Stimulated activated naive CD8-positive, alpha-beta T cell treated with anti-CD3 and anti-CD28 coated beads, Interleukin-15, amount 100 ng/mL, for 72 hours (primary cell): ENCODE measurements around the gene ABCC3.
A peak's percentile ranks its signal among the peaks of the same experiment; 100 is the strongest.
"Not testable (repeated sequence)": the region's sequence is repeated elsewhere in the genome, so short reads cannot be mapped to it uniquely, and the experiment has no call there.

ENCODE experiments used
- ATAC-seq: fragments of 150-1000 bp; cut with Tn5 transposase; 2 replicates; pipeline ENCODE4 v1.10.0; 2021; ENCODE audit warnings: mild to moderate bottlenecking, moderate library complexity
- DNase-seq, 2 donors: peaks; one replicate each; pipeline ENCODE4 v3.0.0; 2021 to 2022
- H3K27ac Mint-ChIP-seq, 2 donors: one replicate each; pipeline ENCODE4 v1.8.0; 2022; ENCODE audit warnings: mild to moderate bottlenecking in 2 of 2, mixed read lengths in 2 of 2, moderate library complexity in 2 of 2
- H3K27me3 Mint-ChIP-seq: one replicate; pipeline ENCODE4 v1.8.0; 2022; ENCODE audit warnings: mixed read lengths
- H3K4me1 Mint-ChIP-seq: one replicate; pipeline ENCODE4 v1.8.0; 2022; ENCODE audit warnings: mild to moderate bottlenecking, mixed read lengths
- H3K4me3 Mint-ChIP-seq, 2 donors: one replicate each; pipeline ENCODE4 v1.8.0; 2022; ENCODE audit warnings: mild to moderate bottlenecking in 2 of 2, mixed read lengths in 2 of 2, moderate library complexity in 1 of 2
- H3K9me3 Mint-ChIP-seq, 2 donors: one replicate each; pipeline ENCODE4 v1.8.0; 2022; ENCODE audit warnings: mixed read lengths in 2 of 2

The ABCC3 gene

DNA sequence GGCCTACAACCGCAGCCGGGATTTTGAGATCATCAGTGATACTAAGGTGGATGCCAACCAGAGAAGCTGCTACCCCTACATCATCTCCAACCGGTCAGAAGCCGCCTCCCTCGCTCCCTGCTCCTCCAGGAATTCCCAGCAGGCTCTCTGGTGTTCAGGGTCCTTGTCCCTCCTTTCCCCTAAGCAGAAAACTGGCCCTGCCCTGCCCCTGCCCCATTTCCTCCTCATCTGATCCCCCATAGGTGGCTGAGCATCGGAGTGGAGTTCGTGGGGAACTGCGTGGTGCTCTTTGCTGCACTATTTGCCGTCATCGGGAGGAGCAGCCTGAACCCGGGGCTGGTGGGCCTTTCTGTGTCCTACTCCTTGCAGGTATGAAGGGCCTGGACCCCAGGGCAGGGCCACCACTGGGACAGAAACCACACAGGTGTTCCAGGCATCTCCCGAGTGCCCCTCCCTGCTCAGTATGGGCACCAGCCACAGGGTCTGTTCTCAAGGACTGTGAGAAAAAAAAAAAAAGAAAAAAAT lies 43.2 kb downstream of the ABCC3 start:
- peaks cover 35% of the 10 kb centered on the region for H3K27me3 Mint-ChIP-seq
- H3K27ac Mint-ChIP-seq = no peak overlapping the region
- H3K9me3 Mint-ChIP-seq = no peaks in the 10 kb centered on the region
- H3K4me1 Mint-ChIP-seq = peaks cover 6% of the 10 kb centered on the region
- no peak overlapping the region for H3K4me3 Mint-ChIP-seq
- no peak for DNase-seq
- ATAC-seq = no peak

DNA sequence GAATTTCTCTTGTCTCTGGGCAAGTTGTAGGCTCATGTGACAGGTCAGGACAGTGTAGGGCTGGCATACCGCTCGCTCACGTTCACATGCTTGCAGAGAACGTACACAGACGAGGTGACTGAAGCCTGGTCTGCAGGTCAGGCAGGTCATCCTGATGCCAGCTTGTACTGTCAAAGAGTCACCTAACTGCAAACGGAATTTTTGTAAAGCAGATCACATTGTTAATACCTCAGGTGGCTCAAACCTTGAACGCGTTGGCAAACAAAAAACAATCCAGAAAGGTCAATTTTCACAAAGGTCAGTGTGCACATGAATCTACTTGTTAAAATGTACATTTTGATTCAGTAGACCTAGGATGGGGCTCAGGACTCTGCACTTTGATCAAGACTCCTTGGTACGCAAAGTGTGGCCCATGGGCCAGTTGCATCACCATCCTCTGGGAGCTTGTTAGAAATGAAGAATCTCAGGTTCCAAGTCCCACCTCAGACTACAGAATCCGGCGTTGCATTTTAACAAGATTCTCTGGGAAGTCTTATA lies 44.4 kb downstream of the ABCC3 start:
- Mint-ChIP-seq H3K4me3 (no peak overlapping the region), H3K9me3 (no peaks in the 10 kb centered on the region), H3K27me3 (peaks cover 35% of the 10 kb centered on the region)

DNA sequence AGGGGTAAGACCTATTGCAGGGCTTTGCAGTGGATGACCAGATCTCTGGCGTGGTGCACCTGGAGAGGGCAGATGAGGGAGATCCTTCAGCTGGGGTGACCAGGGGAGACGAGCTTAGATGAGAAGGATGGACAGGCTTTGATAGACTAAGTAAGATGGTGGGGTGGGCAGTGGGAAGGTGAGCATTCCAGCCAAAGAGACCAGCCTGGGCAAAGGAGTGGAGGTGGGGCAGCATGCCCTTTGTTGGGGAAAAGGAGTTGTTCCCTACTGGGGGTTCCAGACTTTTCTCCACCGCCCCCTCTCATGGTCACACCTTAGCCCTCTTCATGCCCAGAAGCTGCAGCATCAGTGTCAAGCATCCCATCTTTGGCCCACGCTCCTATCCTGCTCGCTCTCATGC lies 45.4 kb downstream of the ABCC3 start:
- ATAC-seq (no peak), DNase-seq (no peak)
- peaks cover 6% of the 10 kb centered on the region for H3K4me1 Mint-ChIP-seq
- H3K27me3 Mint-ChIP-seq = peaks cover 35% of the 10 kb centered on the region
- H3K4me3 Mint-ChIP-seq = no peak overlapping the region
- no peaks in the 10 kb centered on the region for H3K9me3 Mint-ChIP-seq
- H3K27ac Mint-ChIP-seq = no peak overlapping the region

More for the DNA sequence above, 44.4 kb downstream of the ABCC3 start:
- DNase-seq (no peak), ATAC-seq (no peak)
- peaks cover 6% of the 10 kb centered on the region for H3K4me1 Mint-ChIP-seq
- no peak overlapping the region for H3K27ac Mint-ChIP-seq

DNA sequence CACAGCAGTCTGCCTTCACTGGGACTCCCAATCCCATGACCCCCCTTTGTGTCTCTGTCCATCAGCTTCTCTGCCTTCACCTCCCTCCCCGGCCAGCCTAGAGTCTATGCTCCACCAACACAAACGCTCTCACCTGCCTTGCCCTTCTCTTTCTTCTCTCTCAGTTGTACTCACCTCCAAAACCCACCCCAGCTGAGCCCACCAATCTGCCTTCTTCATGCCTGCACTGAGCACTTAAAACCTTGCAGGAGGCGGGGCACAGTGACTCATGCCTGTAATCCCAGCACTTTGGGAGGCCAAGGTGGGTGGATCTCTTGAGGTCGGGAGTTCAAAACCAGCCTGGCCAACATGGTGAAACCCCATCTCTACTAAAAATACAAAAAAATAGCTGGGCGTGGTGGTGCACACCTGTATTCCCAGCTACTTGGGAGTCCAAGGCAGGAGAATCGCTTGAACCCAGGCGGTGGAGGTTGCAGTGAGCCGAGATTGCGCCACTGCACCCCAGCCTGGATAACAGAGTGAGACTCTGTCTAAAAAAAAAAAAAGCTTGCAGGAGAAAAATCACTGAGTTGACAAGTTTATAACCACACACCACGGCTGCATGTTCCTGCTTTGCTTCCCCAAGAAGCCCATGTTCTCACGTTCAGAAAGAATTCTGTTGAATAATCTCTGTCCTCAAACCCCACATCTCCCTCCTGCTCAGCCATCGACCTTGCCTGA lies 46.0 kb downstream of the ABCC3 start:
- H3K27me3 Mint-ChIP-seq = peaks cover 35% of the 10 kb centered on the region
- ATAC-seq, H3K4me3 Mint-ChIP-seq: not testable (repeated sequence)

DNA sequence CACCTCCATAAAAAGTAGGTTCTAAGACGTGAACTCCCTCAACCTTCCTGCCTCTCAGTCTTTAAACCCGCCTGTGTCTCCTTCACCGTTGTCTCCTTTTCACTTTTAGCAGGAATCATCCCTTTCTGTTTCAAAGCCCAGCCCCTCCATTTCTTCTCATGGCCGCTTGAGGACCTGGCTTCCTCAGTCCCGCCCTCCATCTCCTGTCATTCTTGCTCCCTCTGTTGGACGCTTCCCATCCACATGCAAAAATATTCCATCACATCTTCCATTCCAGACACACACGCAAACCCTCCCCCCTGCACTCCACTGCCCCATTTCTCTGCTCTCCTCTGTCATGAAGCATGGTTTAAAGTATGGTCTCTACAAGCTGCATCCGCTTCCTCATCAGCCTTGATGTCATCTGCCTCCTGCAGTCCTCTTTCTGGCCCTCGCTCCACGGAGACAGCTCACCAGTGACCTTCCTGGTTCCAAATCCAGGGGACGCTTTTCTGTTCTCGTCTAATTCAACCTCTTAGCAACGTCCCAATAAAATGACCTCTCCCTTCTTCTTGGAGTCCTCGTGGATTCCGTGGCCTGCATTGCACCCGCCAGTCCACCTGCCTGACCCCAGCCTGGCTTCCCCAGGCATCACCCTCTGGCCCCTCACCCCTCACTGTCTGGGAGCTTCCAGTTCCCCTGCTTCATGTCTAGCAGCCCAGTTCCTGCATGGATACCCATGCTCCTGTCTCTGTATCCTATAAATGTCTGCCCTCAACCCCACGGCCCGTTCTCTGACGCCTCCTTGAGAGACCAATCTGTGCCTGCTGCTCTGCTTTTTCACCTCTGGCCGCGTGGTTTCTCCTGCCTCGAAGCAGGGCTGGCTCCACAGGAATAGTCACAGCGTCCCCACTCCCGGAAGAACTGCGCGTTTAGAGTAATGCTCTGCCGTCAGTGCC lies 46.9 kb downstream of the ABCC3 start:
- H3K4me3 Mint-ChIP-seq = no peak overlapping the region
- no peak for ATAC-seq
- DNase-seq = no peak
- peaks cover 35% of the 10 kb centered on the region for H3K27me3 Mint-ChIP-seq
- no peak overlapping the region for H3K27ac Mint-ChIP-seq
- H3K4me1 Mint-ChIP-seq = peaks cover 6% of the 10 kb centered on the region
- no peaks in the 10 kb centered on the region for H3K9me3 Mint-ChIP-seq

More for the DNA sequence above, 46.0 kb downstream of the ABCC3 start:
- DNase-seq, H3K27ac Mint-ChIP-seq, H3K4me1 Mint-ChIP-seq, H3K9me3 Mint-ChIP-seq: not testable (repeated sequence)

DNA sequence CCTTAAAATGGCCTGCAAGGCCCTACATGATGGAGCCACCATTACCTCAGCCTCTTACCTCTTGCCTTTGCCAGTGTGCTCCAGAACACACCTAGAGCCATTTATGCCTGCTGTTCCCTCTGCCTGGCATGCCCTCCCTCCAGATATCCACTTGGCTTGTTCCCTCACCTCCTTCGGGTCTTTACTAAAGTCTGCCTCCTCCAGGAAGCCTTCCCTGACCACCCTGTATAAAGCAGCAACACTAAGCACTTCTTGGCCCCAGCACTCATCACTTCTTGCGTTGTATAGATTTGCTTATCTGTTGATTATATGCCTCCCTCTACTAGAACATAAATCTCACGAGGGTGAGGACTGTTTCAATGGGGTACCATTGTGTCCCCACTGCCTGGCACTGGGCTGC lies 47.8 kb downstream of the ABCC3 start:
- peaks cover 35% of the 10 kb centered on the region for H3K27me3 Mint-ChIP-seq
- no peak overlapping the region for H3K4me3 Mint-ChIP-seq
- H3K27ac Mint-ChIP-seq = no peak overlapping the region
- ATAC-seq = no peak
- DNase-seq = no peak
- H3K4me1 Mint-ChIP-seq = peaks cover 6% of the 10 kb centered on the region
- H3K9me3 Mint-ChIP-seq = no peaks in the 10 kb centered on the region

DNA sequence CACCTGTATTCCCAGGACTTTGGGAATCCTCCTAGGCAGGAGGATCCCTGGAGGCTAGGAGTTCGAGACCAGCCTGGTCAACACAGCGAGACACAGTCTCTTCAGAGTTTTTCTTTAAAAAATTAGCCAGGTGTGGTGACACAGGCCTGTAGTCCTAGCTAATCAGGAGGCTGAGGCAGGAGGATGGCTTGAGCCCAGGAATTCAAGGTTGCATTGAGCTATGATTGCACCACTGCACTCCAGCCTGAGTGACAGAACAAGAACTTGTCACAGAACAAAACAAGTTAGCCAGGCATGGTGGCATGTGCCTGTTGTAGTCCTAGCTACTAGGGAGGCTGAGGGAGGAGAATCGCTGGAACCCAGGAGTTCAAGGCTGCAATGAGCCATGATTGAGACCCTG lies 48.3 kb downstream of the ABCC3 start:
- Mint-ChIP-seq H3K9me3 (no peaks in the 10 kb centered on the region), H3K27ac (peak overlapping the region in 1 of 2 donors; percentile 54), H3K27me3 (peaks cover 35% of the 10 kb centered on the region), H3K4me1 (peaks cover 6% of the 10 kb centered on the region), H3K4me3 (no peak overlapping the region)
- DNase-seq = no peak
- no peak for ATAC-seq

DNA sequence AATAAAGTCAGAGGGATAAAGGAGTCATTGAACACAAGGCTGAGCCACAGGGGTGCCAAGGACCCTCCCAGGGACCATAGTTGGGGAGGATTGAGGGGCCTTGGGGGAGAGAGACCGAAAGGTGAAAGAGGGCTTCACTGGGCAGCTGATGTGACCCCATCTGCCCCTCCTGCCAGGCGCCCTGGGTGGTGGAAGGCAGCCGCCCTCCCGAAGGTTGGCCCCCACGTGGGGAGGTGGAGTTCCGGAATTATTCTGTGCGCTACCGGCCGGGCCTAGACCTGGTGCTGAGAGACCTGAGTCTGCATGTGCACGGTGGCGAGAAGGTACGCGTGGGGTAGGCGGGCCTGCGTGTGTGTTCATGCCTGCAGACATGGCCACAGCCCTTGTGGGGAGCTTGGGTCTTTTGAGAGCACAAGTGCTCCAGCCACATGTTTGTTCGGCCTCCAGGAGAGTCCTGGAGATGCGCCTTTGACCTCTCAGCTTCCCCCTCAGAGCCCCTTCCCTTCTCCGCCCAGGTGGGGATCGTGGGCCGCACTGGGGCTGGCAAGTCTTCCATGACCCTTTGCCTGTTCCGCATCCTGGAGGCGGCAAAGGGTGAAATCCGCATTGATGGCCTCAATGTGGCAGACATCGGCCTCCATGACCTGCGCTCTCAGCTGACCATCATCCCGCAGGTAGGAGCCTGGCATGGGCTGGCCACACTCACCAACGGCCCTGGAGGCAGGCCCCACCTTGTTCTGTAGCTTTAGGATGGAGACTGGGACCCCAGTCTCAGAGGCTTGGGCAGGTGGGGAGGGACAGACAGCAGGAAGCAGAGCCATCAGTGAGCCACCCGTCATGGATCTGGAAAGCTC lies 49.0 kb downstream of the ABCC3 start:
- Mint-ChIP-seq H3K4me1 (peaks cover 6% of the 10 kb centered on the region), H3K27me3 (peaks cover 35% of the 10 kb centered on the region), H3K9me3 (no peaks in the 10 kb centered on the region), H3K4me3 (no peak overlapping the region), H3K27ac (peak overlapping the region in 1 of 2 donors; percentile 54)
- ATAC-seq = no peak
- DNase-seq = no peak

DNA sequence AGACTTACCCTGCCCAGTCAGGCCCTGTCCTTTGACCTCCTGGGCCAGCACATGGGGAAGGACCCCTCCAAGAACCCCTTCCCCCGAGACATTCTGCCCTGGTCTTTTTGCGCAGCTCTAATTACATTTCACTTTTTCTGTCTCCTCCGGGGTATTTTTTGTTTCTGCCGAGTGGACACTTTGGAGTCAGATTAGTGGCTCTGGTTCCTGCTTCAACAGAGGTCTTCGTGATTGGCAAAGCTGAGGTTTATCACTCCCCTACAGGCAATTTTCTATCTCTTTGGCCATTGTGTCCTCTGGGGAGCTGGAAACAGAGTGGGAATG lies 49.6 kb downstream of the ABCC3 start:
- H3K4me3 Mint-ChIP-seq = no peak overlapping the region
- ATAC-seq = no peak
- no peaks in the 10 kb centered on the region for H3K9me3 Mint-ChIP-seq
- peaks cover 35% of the 10 kb centered on the region for H3K27me3 Mint-ChIP-seq
- H3K27ac Mint-ChIP-seq = peak overlapping the region; percentile 21 to 59
- H3K4me1 Mint-ChIP-seq = peaks cover 6% of the 10 kb centered on the region
- no peak for DNase-seq

DNA sequence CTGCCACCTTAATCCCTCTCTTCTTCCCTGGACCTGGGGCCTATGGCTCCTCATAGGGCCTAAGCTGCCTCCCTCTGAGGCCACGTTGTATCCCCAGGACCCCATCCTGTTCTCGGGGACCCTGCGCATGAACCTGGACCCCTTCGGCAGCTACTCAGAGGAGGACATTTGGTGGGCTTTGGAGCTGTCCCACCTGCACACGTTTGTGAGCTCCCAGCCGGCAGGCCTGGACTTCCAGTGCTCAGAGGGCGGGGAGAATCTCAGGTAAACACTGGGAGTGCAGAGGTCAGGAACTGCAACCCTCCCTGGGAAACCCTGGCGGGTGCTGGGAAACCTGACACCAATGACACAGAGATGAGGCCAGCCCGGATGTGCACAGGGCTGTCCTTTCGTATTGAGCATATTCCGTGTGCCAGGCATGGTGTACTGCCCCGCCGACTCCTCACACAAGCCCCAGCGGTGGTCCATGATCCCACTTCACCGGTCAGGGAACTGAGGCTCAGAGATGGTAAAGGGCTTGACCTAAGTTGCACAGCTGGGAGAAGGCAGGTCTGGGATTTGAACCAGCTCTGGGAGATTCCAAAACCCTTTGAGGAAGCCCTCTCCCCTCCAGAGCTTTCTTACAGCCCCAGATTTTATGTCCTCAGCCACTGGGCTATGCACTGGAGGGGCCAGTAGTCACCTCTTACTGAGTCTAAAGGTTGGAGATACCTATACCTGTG lies 50.1 kb downstream of the ABCC3 start:
- H3K27me3 Mint-ChIP-seq = peaks cover 30% of the 10 kb centered on the region
- no peaks in the 10 kb centered on the region for H3K9me3 Mint-ChIP-seq
- no peak for DNase-seq
- no peak for ATAC-seq
- H3K4me1 Mint-ChIP-seq = peaks cover 6% of the 10 kb centered on the region
- no peak overlapping the region for H3K4me3 Mint-ChIP-seq
- peak overlapping the region; percentile 21 to 59 for H3K27ac Mint-ChIP-seq

DNA sequence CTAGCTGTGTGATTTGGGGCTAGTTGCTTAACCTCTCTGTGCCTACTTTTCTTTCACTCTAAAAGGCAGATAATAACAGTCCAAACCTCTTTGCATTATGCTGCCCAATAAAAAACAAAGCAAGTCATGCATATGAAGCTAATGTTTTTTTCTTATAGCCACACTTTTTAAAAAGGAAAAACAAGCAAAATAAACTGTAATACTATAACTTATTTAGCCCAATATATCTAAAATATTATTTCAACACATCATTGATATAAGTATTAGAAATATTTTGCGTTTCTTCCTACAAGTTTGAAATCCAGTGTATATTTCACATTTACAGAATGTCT lies 50.6 kb downstream of the ABCC3 start:
- peaks cover 25% of the 10 kb centered on the region for H3K27me3 Mint-ChIP-seq
- H3K4me3 Mint-ChIP-seq = no peak overlapping the region
- H3K27ac Mint-ChIP-seq = no peak overlapping the region
- no peaks in the 10 kb centered on the region for H3K9me3 Mint-ChIP-seq
- peaks cover 6% of the 10 kb centered on the region for H3K4me1 Mint-ChIP-seq
- no peak for ATAC-seq
- no peak for DNase-seq

DNA sequence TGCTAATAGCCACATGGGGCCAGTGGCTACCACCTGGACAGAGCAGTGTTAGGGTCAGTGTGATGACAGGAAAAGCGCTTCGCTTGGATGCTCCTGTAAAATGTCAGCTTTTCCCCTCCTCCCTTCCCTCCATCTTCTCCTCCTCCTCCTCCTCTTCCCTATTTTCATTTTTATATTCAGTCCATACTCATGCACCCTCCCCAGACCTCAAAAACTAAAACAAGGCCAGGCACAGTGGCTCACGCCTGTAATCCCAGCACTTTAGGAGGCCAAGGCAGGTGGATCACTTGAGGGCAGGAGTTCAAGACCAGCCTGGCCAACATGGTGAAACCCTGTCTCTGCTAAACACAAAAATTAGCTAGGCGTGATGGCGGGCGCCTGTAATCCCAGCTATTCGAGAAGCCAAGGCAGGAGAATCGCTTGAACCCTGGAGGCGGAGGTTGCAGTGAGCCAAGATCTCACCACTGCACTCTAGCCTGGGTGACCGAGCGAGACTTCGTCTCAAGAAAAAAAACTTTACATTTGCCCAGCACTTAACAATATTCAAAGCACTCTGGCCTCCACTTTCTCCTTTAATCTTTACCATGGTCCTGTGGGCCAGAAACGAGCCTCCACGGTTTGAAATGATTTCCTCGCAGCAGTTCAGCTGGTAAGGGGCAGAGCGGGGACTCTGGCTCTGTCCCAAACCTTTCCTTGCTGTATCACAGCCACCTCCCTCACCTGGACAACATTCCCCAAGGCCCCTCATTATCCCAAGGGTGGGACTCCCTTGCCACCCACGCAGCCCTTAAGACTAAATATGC lies 51.2 kb downstream of the ABCC3 start:
- ATAC-seq = no peak
- H3K4me1 Mint-ChIP-seq = peaks cover 6% of the 10 kb centered on the region
- no peak overlapping the region for H3K4me3 Mint-ChIP-seq
- peaks cover 19% of the 10 kb centered on the region for H3K27me3 Mint-ChIP-seq
- no peak for DNase-seq
- H3K27ac Mint-ChIP-seq = no peak overlapping the region
- no peaks in the 10 kb centered on the region for H3K9me3 Mint-ChIP-seq

DNA sequence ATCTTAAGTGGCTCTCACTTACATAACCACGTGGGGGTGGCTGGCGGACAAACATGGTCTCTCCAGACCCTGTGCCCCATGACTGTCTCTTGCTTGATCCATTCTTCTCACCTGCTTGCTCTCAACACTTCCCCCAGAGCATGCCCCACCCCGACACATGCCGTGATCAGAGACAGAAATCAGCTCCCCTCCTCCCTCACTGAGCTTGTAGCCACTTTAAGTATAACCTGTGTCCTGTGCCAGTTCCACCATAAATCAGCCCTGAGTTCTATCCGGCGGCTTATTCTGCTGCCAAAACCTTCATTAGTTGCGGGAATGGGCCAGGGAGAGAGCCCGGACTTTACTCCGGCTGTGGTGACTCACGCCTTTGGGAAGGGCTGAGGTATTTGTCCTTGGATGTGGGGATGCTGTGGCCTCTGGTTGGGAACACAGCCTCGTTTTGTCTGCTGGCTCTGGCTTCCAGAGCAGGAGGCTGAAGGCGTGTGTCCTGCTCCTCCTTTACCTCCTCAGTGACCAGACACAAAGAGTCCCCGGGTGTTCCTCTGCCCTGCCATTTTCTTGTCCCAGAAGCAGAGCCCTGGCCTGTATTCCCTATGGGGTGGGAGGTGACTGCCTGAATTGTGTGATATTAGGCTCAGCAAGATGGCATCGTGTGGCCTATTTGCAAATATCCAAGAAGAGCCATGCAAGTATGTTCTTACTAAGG lies 52.0 kb downstream of the ABCC3 start:
- ATAC-seq (no peak), DNase-seq (no peak)
- Mint-ChIP-seq H3K9me3 (no peaks in the 10 kb centered on the region), H3K4me1 (no peaks in the 10 kb centered on the region), H3K27me3 (peaks cover 12% of the 10 kb centered on the region), H3K27ac (no peak overlapping the region), H3K4me3 (no peak overlapping the region)
